ENCODE results near the gene SETBP1. TPM values are rescaled to one million over a fixed set of nuclear protein-coding genes. Genes with fewer than 3 reads are reported as not detected.

The SETBP1 gene
- total and polyA plus RNA-seq, 2 of the 8 experiments (the other 6 are each of a cell fraction or from before 2014, with no cell fraction given) = 2.0 to 6.5 TPM

- Histone ChIP-seq H2AK5ac (ENCODE audit: low read depth, low read length) (no peak overlapping the region), H3K4me2 (ENCODE audit: insufficient read depth in 1 of 2, low read depth in 2 of 2, low read length in 2 of 2) (no peak overlapping the region), H3K79me2 (ENCODE audit: control insufficient read depth in 1 of 2, insufficient read depth in 2 of 2, low read length in 2 of 2) (no peaks in the 10 kb centered on the region), H3K4ac (replicated peaks; ENCODE audit: insufficient read length, low read depth, low read length) (no peak overlapping the region), H2BK15ac (ENCODE audit: low read length) (no peak overlapping the region), H3K23me2 (ENCODE audit: low read depth, low read length) (no peaks in the 10 kb centered on the region; the same call in 1 of the 2 replicates), H3K4me1 (replicated peaks in 1 of 4; ENCODE audit: control insufficient read depth in 3 of 4, insufficient read depth in 4 of 4, low read length in 3 of 4) (no peaks in the 10 kb centered on the region), H4K8ac (ENCODE audit: extremely low read depth, insufficient read depth, low read length) (no peak overlapping the region), H3K9me3 (ENCODE audit: insufficient read depth in 2 of 2, low read depth in 1 of 2, low read length in 1 of 2) (no peaks in the 10 kb centered on the region), H4K20me1 (replicated peaks in 1 of 2; ENCODE audit: control insufficient read depth in 1 of 2, insufficient read depth in 2 of 2, low read length in 2 of 2) (no peaks in the 10 kb centered on the region), H3K18ac (ENCODE audit: extremely low read depth, low read length) (no peak overlapping the region), H2AFZ (ENCODE audit: low read length) (no peak overlapping the region), H3K4me3 (ENCODE audit: extremely low read depth in 1 of 4, insufficient read depth in 2 of 4, low read depth in 3 of 4, low read length in 4 of 4) (no peak overlapping the region), H3K56ac (replicated peaks; ENCODE audit: insufficient read length, low read depth, low read length) (no peak overlapping the region), H3K36me3 (ENCODE audit: control insufficient read depth in 2 of 4, insufficient read depth in 4 of 4, low read length in 3 of 4) (no peaks in the 10 kb centered on the region), H2BK12ac (ENCODE audit: low read depth, low read length) (no peak overlapping the region), H3K23ac (ENCODE audit: insufficient read length) (no peak overlapping the region), H3K27ac (ENCODE audit: low read depth, low read length) (no peak overlapping the region), H2BK120ac (replicated peaks; ENCODE audit: low read depth, low read length) (no peak overlapping the region), H4K5ac (ENCODE audit: insufficient read length, low read depth, low read length) (no peak overlapping the region), H3K14ac (ENCODE audit: insufficient read length) (no peak overlapping the region), H2BK5ac (ENCODE audit: low read depth, low read length) (no peak overlapping the region), H4K91ac (replicated peaks; ENCODE audit: insufficient read length, low read length) (no peak overlapping the region), H3K27me3 (replicated peaks in 1 of 4; ENCODE audit: control insufficient read depth in 3 of 4, extremely low read depth in 1 of 4, insufficient read depth in 3 of 4, low read length in 3 of 4) (no peaks in the 10 kb centered on the region), H2BK20ac (ENCODE audit: low read length) (no peak overlapping the region), H3K9ac (replicated peaks in 1 of 4; ENCODE audit: extremely low read depth in 1 of 4, low read depth in 3 of 4, low read length in 3 of 4) (no peak overlapping the region), H3K79me1 (ENCODE audit: low read depth, low read length) (no peaks in the 10 kb centered on the region)
- ChIA-PET POLR2A (ENCODE audit: partially characterized antibody) (no interaction called here), CTCF (ENCODE audit: partially characterized antibody) (interaction anchor here (1.0 kb wide), 1 partner anchor 9 kb away, joined by 3 read pairs; no protein-coding TSS in a partner anchor)
- no peak for DNase-seq (ENCODE audit: low read depth in 1 of 2, low spot score in 2 of 2)
- FAIRE-seq = no peak
- WGBS, 2 experiments (ENCODE audit: extremely low coverage in 1 of 2, insufficient coverage in 1 of 2, insufficient read length in 1 of 2, insufficient replicate concordance in 2 of 2, low coverage in 1 of 2, low lambda C conversion rate in 2 of 2, missing lambda C conversion rate in 1 of 2) = 83% methylated on average over 2 of the region's 2 CpGs; no CpG with 5 or more reads in 1 of the 2 experiments
- no peak for TF ChIP-seq SP1 (IDR thresholded peaks at IDR 0.05; ENCODE audit: low read depth, low read length)
These were observed 279.9 kb downstream of the SETBP1 start for GRCh38 chr18:44960580-44960979.

Measured in H1 (cell line).